CD1c-positive myeloid dendritic cell (primary cell): ENCODE results near the gene LBX2.

Experiments
- DNase-seq: peaks from one replicate; pipeline ENCODE4 v3.0.0-alpha.2; 2016; ENCODE audit errors: extremely low spot score

Gene LBX2

DNA sequence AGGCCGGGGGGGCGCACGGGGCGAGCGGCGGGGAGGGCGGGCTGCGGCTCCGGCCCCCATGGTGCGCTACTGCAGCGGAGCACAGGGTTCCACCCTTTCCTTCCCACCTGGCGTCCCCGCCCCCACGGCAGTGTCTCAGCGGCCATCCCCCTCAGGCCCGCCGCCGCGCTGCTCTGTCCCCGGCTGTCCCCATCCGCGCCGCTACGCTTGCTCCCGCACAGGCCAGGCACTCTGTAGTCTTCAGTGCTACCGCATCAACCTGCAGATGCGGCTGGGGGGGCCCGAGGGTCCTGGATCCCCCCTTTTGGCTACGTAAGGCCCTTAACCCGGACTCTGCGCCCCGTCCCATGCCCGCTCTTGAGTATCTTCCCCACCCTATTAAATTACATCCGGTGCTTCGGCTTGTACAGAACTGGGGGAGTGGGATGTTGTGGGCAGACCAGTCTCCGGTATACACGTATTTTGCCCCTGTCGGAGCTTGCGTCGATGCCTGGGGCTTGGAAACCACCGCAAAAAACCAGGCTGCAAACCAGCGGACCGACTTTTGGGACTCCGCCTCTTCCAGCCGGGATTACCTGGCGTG, 41.8 kb downstream of the LBX2 start:
- DNase-seq: peak; percentile 60

DNA sequence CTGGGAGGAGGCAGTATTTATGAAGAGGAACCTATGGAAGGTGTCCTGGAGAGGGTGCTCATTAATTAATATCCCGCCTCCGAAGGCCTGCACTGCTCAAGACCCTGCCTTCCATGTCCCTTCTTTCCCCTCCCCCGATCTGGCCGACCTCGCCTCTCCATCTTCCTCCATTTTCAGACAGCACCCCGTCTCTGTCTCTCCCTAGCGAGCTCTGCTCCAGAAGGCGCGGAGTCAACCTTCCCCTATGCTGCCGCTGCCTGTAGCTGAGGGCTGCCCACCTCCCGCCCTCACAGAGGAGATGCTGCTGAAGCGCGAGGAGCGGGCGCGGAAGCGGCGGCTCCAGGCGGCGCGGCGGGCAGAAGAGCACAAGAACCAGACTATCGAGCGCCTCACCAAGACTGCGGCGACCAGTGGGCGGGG, 42.3 kb downstream of the LBX2 start:
- no peak for DNase-seq

DNA sequence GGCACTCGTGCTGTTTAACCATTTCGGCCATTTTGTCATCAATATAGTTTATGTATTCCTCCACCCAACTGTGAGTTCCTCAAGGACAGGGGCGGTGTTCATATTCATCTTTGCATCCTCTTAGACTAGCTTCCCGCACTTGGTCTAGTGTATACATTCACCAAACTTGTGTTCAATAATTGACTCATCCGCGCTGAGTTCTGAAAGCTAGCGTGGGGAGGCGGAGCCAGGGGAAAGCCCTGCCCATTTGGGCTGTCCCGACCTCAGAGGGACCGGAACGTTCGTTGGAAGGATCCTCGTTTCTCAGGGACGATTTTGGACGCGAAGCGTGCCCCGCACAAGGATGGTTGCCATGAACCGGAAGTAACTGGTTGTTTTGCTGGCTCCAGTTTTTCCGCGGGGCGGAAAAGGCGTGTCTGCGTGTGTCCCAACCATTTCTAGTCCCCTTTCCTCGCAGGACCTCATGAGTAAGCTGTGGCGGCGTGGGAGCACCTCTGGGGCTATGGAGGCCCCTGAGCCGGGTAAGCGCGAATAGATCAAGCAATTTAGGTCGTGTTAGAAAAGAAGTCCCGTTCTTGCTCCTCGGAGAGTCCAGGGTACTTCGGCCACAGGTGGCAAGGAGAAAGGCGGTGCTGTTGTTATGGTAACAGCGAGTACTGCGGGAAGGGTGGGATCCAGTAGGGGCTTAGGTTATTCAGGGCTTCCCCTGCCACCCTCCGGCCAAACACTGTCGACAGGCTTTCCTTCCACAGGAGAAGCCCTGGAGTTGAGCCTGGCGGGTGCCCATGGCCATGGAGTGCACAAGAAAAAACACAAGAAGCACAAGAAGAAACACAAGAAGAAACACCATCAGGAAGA, 44.5 kb downstream of the LBX2 start, which contains the start of gene INO80B:
INO80B (plus strand) TSS at position 434 of the 858 bp plus-strand sequence; CDS start at position 464, 30 bp downstream.
- peak; percentile 99 for DNase-seq

DNA sequence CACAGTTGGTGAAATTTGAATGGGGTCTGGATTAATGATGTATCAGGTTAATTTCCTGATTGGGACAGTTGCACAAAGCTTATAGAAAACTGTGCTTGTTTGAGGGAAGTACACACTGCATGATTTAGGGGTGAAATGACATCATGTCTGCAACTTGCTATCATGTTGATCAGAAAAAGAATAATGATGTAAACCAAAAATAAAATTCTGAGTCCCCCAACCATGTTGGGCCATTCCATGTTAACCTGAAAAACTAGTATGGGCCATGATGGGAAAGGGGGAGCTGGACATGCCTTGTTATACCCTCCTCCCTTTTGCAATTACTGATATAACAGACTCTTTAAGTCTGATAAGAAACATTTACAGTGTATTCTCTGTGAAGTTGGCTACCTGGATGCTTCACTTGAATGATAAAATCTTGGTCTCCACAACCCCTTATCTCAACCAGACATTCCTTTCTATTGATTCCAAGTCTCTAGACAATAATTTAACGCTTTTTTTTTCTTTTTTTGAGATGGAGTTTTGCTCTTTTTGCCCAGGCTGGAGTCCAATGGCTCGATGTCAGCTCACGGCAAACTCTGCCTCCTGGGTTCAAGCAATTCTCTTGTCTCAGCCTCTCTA, 48.7 kb downstream of the LBX2 start:
- DNase-seq: no peak

DNA sequence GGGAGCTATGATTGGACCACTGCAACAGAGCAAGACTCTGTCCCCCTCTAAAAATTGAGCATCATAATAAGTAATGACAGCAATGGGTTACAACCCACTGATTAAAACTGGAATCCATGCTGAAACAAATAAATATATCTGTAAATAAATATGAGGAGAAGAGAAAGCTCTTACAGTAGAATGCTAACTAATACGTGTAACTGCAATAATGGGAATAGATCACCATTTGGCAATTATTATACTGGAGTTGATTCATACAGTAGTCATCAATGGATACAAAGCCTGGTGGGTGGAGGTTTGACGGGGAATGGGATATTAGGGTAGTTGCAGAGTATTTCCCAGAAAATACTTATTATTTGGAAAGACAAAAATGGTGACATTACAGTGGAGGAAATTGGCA, 50.6 kb downstream of the LBX2 start:
- no peak for DNase-seq
